Transverse colon (tissue), 4 donors: ENCODE data around the gene PIGN. TPM values are rescaled to one million over a fixed set of nuclear protein-coding genes. Genes with fewer than 3 reads are reported as not detected.
"Not testable (repeated sequence)": the region's sequence is repeated elsewhere in the genome, so short reads cannot be mapped to it uniquely, and the experiment has no call there.

Experiments
- DNase-seq: peaks from one replicate; pipeline ENCODE4 v3.0.0-alpha.2; 2019
- H3K27ac ChIP-seq, 4 donors: fragments of 200-600 bp; sonication (generic); 2 replicates each; pipeline ENCODE4 v1.5.1; 2016 to 2018; ENCODE audit warnings: inconsistent platforms in 4 of 4
- H3K27me3 ChIP-seq: fragments of 200-600 bp; sonication (generic); 2 replicates; pipeline ENCODE4 v1.5.1; 2017; ENCODE audit warnings: inconsistent platforms
- H3K36me3 ChIP-seq, 4 donors: fragments of 200-600 bp; sonication (generic); 2 replicates each; pipeline ENCODE4 v1.5.1; 2017 to 2019; ENCODE audit warnings: inconsistent platforms in 4 of 4
- H3K4me1 ChIP-seq, 4 donors: fragments of 200-600 bp; sonication (generic); 2 replicates each; pipeline ENCODE4 v1.5.1; 2017 to 2020; ENCODE audit warnings: inconsistent platforms in 4 of 4
- H3K4me3 ChIP-seq, 4 donors: fragments of 200-600 bp; sonication (generic); 1 replicate in 1 of 4; 2 replicates in 3 of 4; pipeline versions ENCODE4 v1.5.1 to v1.6.1; 2017 to 2019; ENCODE audit warnings: inconsistent platforms in 4 of 4
- H3K9me3 ChIP-seq, 2 donors: fragments of 200-600 bp; sonication (generic); 2 replicates each; pipeline ENCODE4 v1.5.1; 2017 to 2019; ENCODE audit warnings: inconsistent platforms in 2 of 2
- CTCF ChIP-seq, 5 experiments: fragments of 200-600 bp in 3 of 5; fragments of 450-650 bp in 2 of 5; sonication (generic) in 3 of 5; IDR thresholded peaks; 1 replicate in 2 of 5; 2 replicates in 3 of 5; pipeline ENCODE4 v1.5.1; 2016 to 2017; ENCODE audit warnings: antibody characterized with exemption in 5 of 5, inconsistent platforms in 3 of 5, mild to moderate bottlenecking in 2 of 5, moderate library complexity in 1 of 5
- EP300 ChIP-seq: sonication (generic); formaldehyde crosslinking; IDR thresholded peaks from one replicate; pipeline ENCODE4 v1.6.1; 2017; ENCODE audit warnings: antibody characterized with exemption, low read depth
- POLR2A ChIP-seq: fragments of 450-650 bp; IDR thresholded peaks from one replicate; pipeline ENCODE4 v1.6.1; 2016; ENCODE audit warnings: antibody characterized with exemption, mild to moderate bottlenecking, moderate library complexity
- POLR2AphosphoS5 ChIP-seq, 3 donors: sonication (generic); formaldehyde crosslinking; IDR thresholded peaks; one replicate each; pipeline ENCODE4 v1.6.1; 2016; ENCODE audit warnings: antibody characterized with exemption in 3 of 3
- WGBS, 2 donors: methylation state at CpG; one replicate each; pipeline ENCODE4 v1.1.5; 2018; ENCODE audit warnings: low coverage in 1 of 2; 5-methylcytosine and 5-hydroxymethylcytosine counted together
- in situ Hi-C, 4 donors: fragments of 200-750 bp; cut with MboI; loops; one replicate each; pipeline versions ENCODE4 v1.15.0 to v1.15.1; 2017; ENCODE audit warnings: low sequenced_read_pairs in 3 of 4, low pct_ligation_motif_present in 1 of 4, low pct_unique_long_range_greater_than_20kb in 1 of 4
- intact Hi-C: fragments of 100-400 bp; cut with DNase I; formaldehyde crosslinking; loops from one replicate; pipeline ENCODE4 v1.15.1; 2023; ENCODE audit warnings: low total_unique reads
- total RNA-seq, 4 donors: library from RNA; depleted of rRNA; stranded (reverse); fragments of >200 nt; gene quantifications; one replicate each; pipeline ENCODE4 v1.1.0, GENCODE V29; 2016

Gene PIGN
- total RNA-seq, 4 donors from 2014 or later, result 15.3 to 105 (median 42.3) TPM

- in situ Hi-C loops, result no loop called here
Observed at GRCh38 chr18:62170857-62171256, 16.0 kb downstream of the PIGN start.

GRCh38 chr18:62166524-62166923, 20.3 kb downstream of the PIGN start:
- H3K4me3 ChIP-seq, intact Hi-C loops, in situ Hi-C loops, H3K9me3 ChIP-seq, DNase-seq, H3K27me3 ChIP-seq, H3K36me3 ChIP-seq, H3K27ac ChIP-seq: not testable (repeated sequence)
- 89 to 96% methylated on average over 1 of the region's 1 CpG for WGBS, 2 donors
- peaks cover 0 to 22% (median 11%) of the 10 kb centered on the region in 4 donors for H3K4me1 ChIP-seq

More at GRCh38 chr18:62170857-62171256, 16.0 kb downstream of the PIGN start:
- no peak for DNase-seq
- TF ChIP-seq POLR2AphosphoS5 (IDR thresholded peaks at IDR 0.05) (no peak), CTCF (IDR thresholded peaks at IDR 0.05) (no peak), POLR2A (no peak), EP300 (no peak)
- H3K4me1 ChIP-seq, result peaks cover 0 to 17% (median 8%) of the 10 kb centered on the region in 4 donors
- H3K36me3 ChIP-seq, result no peaks in the 10 kb centered on the region
- intact Hi-C loops, result no loop called here
- H3K27ac ChIP-seq, result no peak overlapping the region
- H3K27me3 ChIP-seq, result no peaks in the 10 kb centered on the region
- no peaks in the 10 kb centered on the region for H3K9me3 ChIP-seq
- WGBS, 2 donors, result 95 to 100% methylated on average over 1 of the region's 1 CpG
- H3K4me3 ChIP-seq, result no peak overlapping the region

- in situ Hi-C loops, result no loop called here
- no peaks in the 10 kb centered on the region for H3K27me3 ChIP-seq
- H3K4me1 ChIP-seq, result peaks cover 0 to 22% (median 11%) of the 10 kb centered on the region in 4 donors
- H3K9me3 ChIP-seq, result no peaks in the 10 kb centered on the region
- H3K36me3 ChIP-seq, result peaks cover 0 to 5% (median 0%) of the 10 kb centered on the region in 4 donors
- H3K27ac ChIP-seq, result no peak overlapping the region
- no peak overlapping the region for H3K4me3 ChIP-seq
- 65 to 68% methylated on average over 3 of the region's 3 CpGs for WGBS, 2 donors
- TF ChIP-seq POLR2A, result no peak
- no peak for TF ChIP-seq EP300
- no peak for TF ChIP-seq POLR2AphosphoS5 (IDR thresholded peaks at IDR 0.05)
- TF ChIP-seq CTCF (IDR thresholded peaks at IDR 0.05), result no peak
- intact Hi-C loops, result no loop called here
- no peak for DNase-seq
Observed at GRCh38 chr18:62165583-62165982, 21.3 kb downstream of the PIGN start.

GRCh38 chr18:62164855-62165487, 21.9 kb downstream of the PIGN start:
- no peak overlapping the region for H3K4me3 ChIP-seq
- intact Hi-C loops (no loop called here), in situ Hi-C loops (no loop called here)
- DNase-seq, result no peak
- peaks cover 0 to 8% (median 0%) of the 10 kb centered on the region in 4 donors for H3K36me3 ChIP-seq
- 75 to 79% methylated on average over 2 to 5 of the region's 5 CpGs for WGBS, 2 donors
- TF ChIP-seq CTCF (IDR thresholded peaks at IDR 0.05) (no peak), EP300 (no peak), POLR2A (no peak), POLR2AphosphoS5 (IDR thresholded peaks at IDR 0.05) (no peak)
- no peaks in the 10 kb centered on the region for H3K9me3 ChIP-seq
- no peak overlapping the region for H3K27ac ChIP-seq
- no peaks in the 10 kb centered on the region for H3K27me3 ChIP-seq
- peaks cover 0 to 22% (median 11%) of the 10 kb centered on the region in 4 donors for H3K4me1 ChIP-seq

GRCh38 chr18:62164310-62164709, 22.5 kb downstream of the PIGN start:
- Histone ChIP-seq H3K27me3 (no peaks in the 10 kb centered on the region), H3K4me1 (peaks cover 0 to 17% (median 8%) of the 10 kb centered on the region in 4 donors), H3K27ac (no peak overlapping the region), H3K9me3 (no peaks in the 10 kb centered on the region), H3K4me3 (no peak overlapping the region), H3K36me3 (peaks cover 0 to 8% (median 0%) of the 10 kb centered on the region in 4 donors)
- TF ChIP-seq EP300, result no peak
- no peak for TF ChIP-seq POLR2A
- no peak for TF ChIP-seq POLR2AphosphoS5 (IDR thresholded peaks at IDR 0.05)
- TF ChIP-seq CTCF (IDR thresholded peaks at IDR 0.05), result no peak
- intact Hi-C loops, result no loop called here
- in situ Hi-C loops, result no loop called here
- DNase-seq, result no peak
- 83 to 91% methylated on average over 5 to 7 of the region's 7 CpGs for WGBS, 2 donors
